Measurements from ENCODE around the gene SHISA6. TPM values are rescaled to one million over a fixed set of nuclear protein-coding genes. Genes with fewer than 3 reads are reported as not detected.

The SHISA6 gene
- total RNA-seq, 1 experiment from 2014 or later, result 40.0 TPM

GRCh38 chr17:11441004-11441403 is 200.0 kb downstream of the SHISA6 start:
- intact Hi-C loops (cut with micrococcal nuclease; ENCODE audit: unreplicated experiment), result no loop called here
- ChIA-PET POLR2A (ENCODE audit: low non-redundant PET) (no interaction called here), CTCF (no interaction called here)
- Histone ChIP-seq H3K27me3 (replicated peaks; ENCODE audit: insufficient read depth, low read depth, low read length, poor library complexity) (no peaks in the 10 kb centered on the region), H3K36me3 (ENCODE audit: insufficient read depth, low read length, poor library complexity, severe bottlenecking) (no peaks in the 10 kb centered on the region), H3K4me1 (ENCODE audit: insufficient read depth, low read length, poor library complexity, severe bottlenecking) (no peaks in the 10 kb centered on the region), H3K27ac (ENCODE audit: low read depth, low read length, poor library complexity, severe bottlenecking) (no peak overlapping the region), H3K9me3 (ENCODE audit: low read depth, low read length, poor library complexity, severe bottlenecking) (no peaks in the 10 kb centered on the region), H3K4me3 (ENCODE audit: low read depth, low read length, poor library complexity, severe bottlenecking) (no peak overlapping the region)
- DNase-seq (ENCODE audit: low spot score), result no peak
- TF ChIP-seq CTCF (conservative IDR thresholded peaks at IDR 0.05; ENCODE audit: low read depth, low read length), result no peak
- no peak for TF ChIP-seq EZH2 (IDR thresholded peaks at IDR 0.05; ENCODE audit: borderline replicate concordance, low read depth, low read length, poor library complexity, severe bottlenecking)
- BruUV-seq (replicated peaks), result no TSS peak

DNA sequence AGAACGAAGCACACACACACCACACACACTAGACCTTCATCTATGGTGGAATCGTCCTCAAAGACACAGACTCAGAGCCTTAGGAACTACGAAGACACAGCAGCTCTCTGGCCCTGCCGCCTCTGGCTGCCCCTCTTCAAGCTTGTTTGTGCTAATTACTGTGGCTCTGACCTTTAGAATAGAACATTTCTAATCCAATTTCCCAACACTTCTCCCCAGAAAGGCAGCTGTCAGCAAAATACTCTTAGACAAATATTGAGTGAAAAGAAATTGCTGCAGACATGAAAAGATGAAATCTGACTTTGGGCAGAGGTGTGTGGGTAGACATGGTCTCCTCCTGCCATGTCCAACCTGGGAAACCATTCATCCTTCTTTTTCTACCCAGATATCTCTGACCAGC is 205.3 kb downstream of the SHISA6 start:
- ChIA-PET CTCF (no interaction called here), POLR2A (ENCODE audit: low non-redundant PET) (no interaction called here)
- Histone ChIP-seq H3K36me3 (ENCODE audit: insufficient read depth, low read length, poor library complexity, severe bottlenecking) (no peaks in the 10 kb centered on the region), H3K27ac (ENCODE audit: low read depth, low read length, poor library complexity, severe bottlenecking) (no peak overlapping the region), H3K9me3 (ENCODE audit: low read depth, low read length, poor library complexity, severe bottlenecking) (no peaks in the 10 kb centered on the region), H3K4me3 (ENCODE audit: low read depth, low read length, poor library complexity, severe bottlenecking) (no peak overlapping the region), H3K27me3 (replicated peaks; ENCODE audit: insufficient read depth, low read depth, low read length, poor library complexity) (no peaks in the 10 kb centered on the region), H3K4me1 (ENCODE audit: insufficient read depth, low read length, poor library complexity, severe bottlenecking) (peaks cover 6% of the 10 kb centered on the region)
- intact Hi-C loops (cut with micrococcal nuclease; ENCODE audit: unreplicated experiment), result no loop called here
- no peak for DNase-seq (ENCODE audit: low spot score)
- BruUV-seq (replicated peaks), result no TSS peak
- no peak for TF ChIP-seq CTCF (conservative IDR thresholded peaks at IDR 0.05; ENCODE audit: low read depth, low read length)
- TF ChIP-seq EZH2 (IDR thresholded peaks at IDR 0.05; ENCODE audit: borderline replicate concordance, low read depth, low read length, poor library complexity, severe bottlenecking), result no peak

GRCh38 chr17:11454096-11454495 is 213.1 kb downstream of the SHISA6 start:
- no TSS peak for BruUV-seq (replicated peaks)
- Histone ChIP-seq H3K27me3 (replicated peaks; ENCODE audit: insufficient read depth, low read depth, low read length, poor library complexity) (no peaks in the 10 kb centered on the region), H3K4me3 (ENCODE audit: low read depth, low read length, poor library complexity, severe bottlenecking) (no peak overlapping the region), H3K36me3 (ENCODE audit: insufficient read depth, low read length, poor library complexity, severe bottlenecking) (no peaks in the 10 kb centered on the region), H3K4me1 (ENCODE audit: insufficient read depth, low read length, poor library complexity, severe bottlenecking) (peaks cover 18% of the 10 kb centered on the region), H3K9me3 (ENCODE audit: low read depth, low read length, poor library complexity, severe bottlenecking) (no peaks in the 10 kb centered on the region), H3K27ac (ENCODE audit: low read depth, low read length, poor library complexity, severe bottlenecking) (no peak overlapping the region)
- intact Hi-C loops (cut with micrococcal nuclease; ENCODE audit: unreplicated experiment), result no loop called here
- ChIA-PET CTCF (interaction anchor here (0.6 kb wide), 1 partner anchor 483 kb away, joined by 4 read pairs; no protein-coding TSS in a partner anchor), POLR2A (ENCODE audit: low non-redundant PET) (no interaction called here)
- DNase-seq (ENCODE audit: low spot score), result no peak
- TF ChIP-seq CTCF (conservative IDR thresholded peaks at IDR 0.05; ENCODE audit: low read depth, low read length) (no peak), EZH2 (IDR thresholded peaks at IDR 0.05; ENCODE audit: borderline replicate concordance, low read depth, low read length, poor library complexity, severe bottlenecking) (no peak)

All from A673 (cell line).